ENCODE data around the gene CFHR2. TPM values are rescaled to one million over a fixed set of nuclear protein-coding genes. Genes with fewer than 3 reads are reported as not detected.

The CFHR2 gene
- total RNA-seq, 1 donor from 2014 or later = not detected

DNA sequence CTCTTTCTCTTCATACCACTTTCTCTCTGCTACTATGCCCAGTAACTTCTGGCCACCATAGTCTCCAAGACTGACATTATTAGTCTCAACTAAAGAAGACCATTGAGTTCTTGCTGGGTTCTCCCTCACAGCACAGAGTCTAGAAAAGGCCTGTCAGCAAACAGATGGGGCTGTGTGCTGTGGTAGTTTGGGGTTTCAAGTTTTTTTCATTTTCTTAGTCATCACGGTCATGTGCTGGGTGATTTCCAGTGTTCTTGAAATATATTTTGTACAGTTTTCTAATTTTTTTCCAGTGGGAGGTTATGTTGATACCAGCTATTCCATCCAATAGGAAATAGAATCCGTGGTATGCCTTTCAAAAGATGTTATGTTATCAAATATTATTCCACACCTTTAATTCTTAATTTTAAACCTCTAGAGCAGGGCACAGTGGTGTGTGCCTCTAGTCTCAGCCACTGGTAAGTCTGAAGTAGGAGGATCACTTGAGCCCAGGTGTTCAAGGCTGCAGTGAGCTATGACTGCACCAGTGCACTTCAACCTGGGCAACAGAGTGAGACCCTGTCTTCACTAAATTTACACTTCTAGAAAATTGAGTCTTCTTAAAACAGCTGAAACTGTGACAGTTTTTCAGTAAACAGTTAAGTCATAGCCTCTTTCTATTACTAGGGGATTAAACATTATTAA, 8.3 kb downstream of the CFHR2 start:
- Histone ChIP-seq H3F3A (ENCODE audit: low read depth) (no peaks in the 10 kb centered on the region), H3K27ac (no peak overlapping the region), H3K9ac (no peak overlapping the region), H2AFZ (replicated peaks) (no peak overlapping the region), H3K4me2 (no peak overlapping the region), H3K4me1 (no peaks in the 10 kb centered on the region), H4K20me1 (ENCODE audit: low read depth) (no peaks in the 10 kb centered on the region), H3K79me2 (ENCODE audit: low read depth) (no peaks in the 10 kb centered on the region), H3K4me3 (no peak overlapping the region), H3K27me3 (no peaks in the 10 kb centered on the region), H3K36me3 (no peaks in the 10 kb centered on the region), H3K9me3 (ENCODE audit: low read depth) (no peaks in the 10 kb centered on the region)
- Mint-ChIP-seq H3K4me1 (peaks cover 3% of the 10 kb centered on the region), H3K27me3 (ENCODE audit: insufficient read depth, low read depth) (no peaks in the 10 kb centered on the region), H3K4me3 (no peak overlapping the region), H3K36me3 (no peaks in the 10 kb centered on the region), H3K9me3 (no peaks in the 10 kb centered on the region), H3K27ac (no peak overlapping the region)
- DNase-seq (ENCODE audit: low spot score) = no peak
- TF ChIP-seq, protein P1, sequence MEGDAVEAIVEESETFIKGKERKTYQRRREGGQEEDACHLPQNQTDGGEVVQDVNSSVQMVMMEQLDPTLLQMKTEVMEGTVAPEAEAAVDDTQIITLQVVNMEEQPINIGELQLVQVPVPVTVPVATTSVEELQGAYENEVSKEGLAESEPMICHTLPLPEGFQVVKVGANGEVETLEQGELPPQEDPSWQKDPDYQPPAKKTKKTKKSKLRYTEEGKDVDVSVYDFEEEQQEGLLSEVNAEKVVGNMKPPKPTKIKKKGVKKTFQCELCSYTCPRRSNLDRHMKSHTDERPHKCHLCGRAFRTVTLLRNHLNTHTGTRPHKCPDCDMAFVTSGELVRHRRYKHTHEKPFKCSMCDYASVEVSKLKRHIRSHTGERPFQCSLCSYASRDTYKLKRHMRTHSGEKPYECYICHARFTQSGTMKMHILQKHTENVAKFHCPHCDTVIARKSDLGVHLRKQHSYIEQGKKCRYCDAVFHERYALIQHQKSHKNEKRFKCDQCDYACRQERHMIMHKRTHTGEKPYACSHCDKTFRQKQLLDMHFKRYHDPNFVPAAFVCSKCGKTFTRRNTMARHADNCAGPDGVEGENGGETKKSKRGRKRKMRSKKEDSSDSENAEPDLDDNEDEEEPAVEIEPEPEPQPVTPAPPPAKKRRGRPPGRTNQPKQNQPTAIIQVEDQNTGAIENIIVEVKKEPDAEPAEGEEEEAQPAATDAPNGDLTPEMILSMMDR (IDR thresholded peaks at IDR 0.05) = no peak
- TF ChIP-seq EZH2 (IDR thresholded peaks at IDR 0.05) (no peak), EZH2phosphoT487 (IDR thresholded peaks at IDR 0.05) (no peak)

DNA sequence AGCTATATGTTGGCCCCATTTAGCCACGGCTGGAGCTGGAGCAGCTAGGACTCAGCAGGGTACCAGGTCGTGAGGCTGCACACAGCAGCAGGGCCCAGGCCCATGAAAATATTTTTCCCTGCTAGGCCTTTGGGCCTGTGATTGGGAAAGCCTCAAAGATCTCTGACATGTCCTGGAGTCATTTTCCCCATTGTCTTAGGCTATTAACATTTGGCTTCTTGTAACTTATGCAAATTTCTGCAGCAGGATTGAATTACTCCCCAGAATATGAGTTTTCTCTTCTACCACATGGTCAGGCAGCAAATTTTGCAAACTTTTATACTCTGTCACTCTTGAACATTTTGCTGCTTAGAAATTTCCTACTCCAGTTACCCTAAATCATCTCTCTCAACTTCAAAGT, 11.2 kb downstream of the CFHR2 start:
- no peaks in the 10 kb centered on the region for H3F3A ChIP-seq (ENCODE audit: low read depth)
- H3K79me2 ChIP-seq (ENCODE audit: low read depth) = no peaks in the 10 kb centered on the region
- H3K27me3 ChIP-seq = no peaks in the 10 kb centered on the region
- H3K27me3 Mint-ChIP-seq (ENCODE audit: insufficient read depth, low read depth) = no peaks in the 10 kb centered on the region
- DNase-seq (ENCODE audit: low spot score) = no peak
- no peak for TF ChIP-seq EZH2 (IDR thresholded peaks at IDR 0.05)
- TF ChIP-seq EZH2phosphoT487 (IDR thresholded peaks at IDR 0.05) = no peak
- TF ChIP-seq, protein P1 (IDR thresholded peaks at IDR 0.05) = no peak
- no peaks in the 10 kb centered on the region for H3K4me1 ChIP-seq
- no peaks in the 10 kb centered on the region for H3K9me3 ChIP-seq (ENCODE audit: low read depth)
- no peak overlapping the region for H3K27ac ChIP-seq
- no peaks in the 10 kb centered on the region for H3K36me3 Mint-ChIP-seq
- H2AFZ ChIP-seq (replicated peaks) = no peak overlapping the region
- H3K4me1 Mint-ChIP-seq = peaks cover 3% of the 10 kb centered on the region
- H3K4me2 ChIP-seq = no peak overlapping the region
- H3K4me3 ChIP-seq = no peak overlapping the region
- H3K27ac Mint-ChIP-seq = peak overlapping the region; percentile 51
- H3K36me3 ChIP-seq = no peaks in the 10 kb centered on the region
- H3K4me3 Mint-ChIP-seq = no peak overlapping the region
- no peak overlapping the region for H3K9ac ChIP-seq
- no peaks in the 10 kb centered on the region for H4K20me1 ChIP-seq (ENCODE audit: low read depth)
- no peaks in the 10 kb centered on the region for H3K9me3 Mint-ChIP-seq

DNA sequence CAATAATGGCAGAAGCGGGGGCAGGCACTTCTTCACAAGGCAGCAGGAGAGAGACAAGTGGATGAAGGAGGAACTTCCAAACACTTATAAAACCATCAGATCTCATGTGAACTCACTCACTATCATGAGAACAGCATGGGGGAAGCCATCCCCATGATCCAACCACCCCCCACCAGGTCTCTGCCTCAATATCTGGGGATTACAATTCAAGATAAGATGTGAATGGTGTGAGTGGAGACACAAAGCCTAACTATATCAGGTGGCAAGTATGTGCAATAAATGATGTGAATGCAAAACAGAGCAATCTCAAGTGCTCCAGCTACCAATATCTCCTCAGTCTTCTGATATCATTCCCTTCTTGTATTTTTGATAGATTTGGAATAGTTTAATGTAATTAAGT, 12.4 kb downstream of the CFHR2 start:
- H3K4me3 ChIP-seq = no peak overlapping the region
- Mint-ChIP-seq H3K4me1 (peaks cover 3% of the 10 kb centered on the region), H3K27ac (no peak overlapping the region), H3K4me3 (no peak overlapping the region), H3K36me3 (no peaks in the 10 kb centered on the region), H3K9me3 (no peaks in the 10 kb centered on the region), H3K27me3 (ENCODE audit: insufficient read depth, low read depth) (no peaks in the 10 kb centered on the region)
- no peaks in the 10 kb centered on the region for H3F3A ChIP-seq (ENCODE audit: low read depth)
- TF ChIP-seq EZH2 (IDR thresholded peaks at IDR 0.05) (no peak), EZH2phosphoT487 (IDR thresholded peaks at IDR 0.05) (no peak)
- TF ChIP-seq, protein P1 (IDR thresholded peaks at IDR 0.05) = no peak
- no peak overlapping the region for H3K9ac ChIP-seq
- H3K9me3 ChIP-seq (ENCODE audit: low read depth) = no peaks in the 10 kb centered on the region
- DNase-seq (ENCODE audit: low spot score) = no peak
- no peaks in the 10 kb centered on the region for H3K27me3 ChIP-seq
- no peak overlapping the region for H2AFZ ChIP-seq (replicated peaks)
- H3K79me2 ChIP-seq (ENCODE audit: low read depth) = no peaks in the 10 kb centered on the region
- no peak overlapping the region for H3K27ac ChIP-seq
- no peaks in the 10 kb centered on the region for H4K20me1 ChIP-seq (ENCODE audit: low read depth)
- H3K36me3 ChIP-seq = no peaks in the 10 kb centered on the region
- H3K4me2 ChIP-seq = no peak overlapping the region
- H3K4me1 ChIP-seq = no peaks in the 10 kb centered on the region
